Caki2 (cell line): Measurements from ENCODE around the gene AGPAT2. TPM values are rescaled to one million over a fixed set of nuclear protein-coding genes. Genes with fewer than 3 reads are reported as not detected.

Experiments
- DNase-seq: peaks from one replicate; pipeline ENCODE4 v3.0.0-alpha.2; 2015; ENCODE audit warnings: low read depth
- in situ Hi-C: cut with HindIII; loops from 2 replicates; pipeline ENCODE4 v1.10.0; 2016; ENCODE audit warnings: low sequenced_read_pairs, low pct_unique_long_range_greater_than_20kb, mixed read lengths
- total RNA-seq: library from RNA; depleted of rRNA; stranded (reverse); fragments of >200 nt; shearing (Covaris generic); gene quantifications from 2 replicates; pipeline ENCODE4 v1.2.3, GENCODE V29; 2014; ENCODE audit warnings: low replicate concordance

AGPAT2 gene
- total RNA-seq, 1 experiment from 2014 or later, result 94.5 TPM

GRCh38 chr9:136658849-136659535 lies 28.3 kb downstream of the AGPAT2 start:
- no peak for DNase-seq

GRCh38 chr9:136657974-136658848 lies 29.0 kb downstream of the AGPAT2 start:
- in situ Hi-C loops, result no loop called here
- no peak for DNase-seq

More at GRCh38 chr9:136658849-136659535, 28.3 kb downstream of the AGPAT2 start:
- in situ Hi-C loops, result no loop called here

GRCh38 chr9:136656795-136657611 lies 30.3 kb downstream of the AGPAT2 start:
- DNase-seq, result no peak
- in situ Hi-C loops, result no loop called here

GRCh38 chr9:136656183-136656738 lies 31.0 kb downstream of the AGPAT2 start:
- no peak for DNase-seq
- in situ Hi-C loops, result no loop called here

- in situ Hi-C loops, result no loop called here
- no peak for DNase-seq
Measured at GRCh38 chr9:136655536-136656182, 31.6 kb downstream of the AGPAT2 start.

- DNase-seq, result no peak
- in situ Hi-C loops, result no loop called here
Measured at GRCh38 chr9:136654820-136655535, 32.3 kb downstream of the AGPAT2 start.

GRCh38 chr9:136653323-136654079 lies 33.8 kb downstream of the AGPAT2 start:
- no peak for DNase-seq
- in situ Hi-C loops, result no loop called here

- in situ Hi-C loops, result no loop called here
- DNase-seq, result no peak
Measured at GRCh38 chr9:136651860-136652259, 35.4 kb downstream of the AGPAT2 start.

- no peak for DNase-seq
- in situ Hi-C loops, result no loop called here
Measured at GRCh38 chr9:136650648-136651047, 36.6 kb downstream of the AGPAT2 start.

- in situ Hi-C loops, result no loop called here
- no peak for DNase-seq
Measured at GRCh38 chr9:136650021-136650420, 37.2 kb downstream of the AGPAT2 start.

- in situ Hi-C loops, result no loop called here
- no peak for DNase-seq
Measured at GRCh38 chr9:136648751-136649150, 38.5 kb downstream of the AGPAT2 start.

- in situ Hi-C loops, result no loop called here
- no peak for DNase-seq
Measured at GRCh38 chr9:136646827-136647711, 40.2 kb downstream of the AGPAT2 start.

GRCh38 chr9:136645903-136646754 lies 41.1 kb downstream of the AGPAT2 start:
- no peak for DNase-seq
- in situ Hi-C loops, result no loop called here

GRCh38 chr9:136645352-136645902 lies 41.8 kb downstream of the AGPAT2 start:
- DNase-seq, result no peak
- in situ Hi-C loops, result no loop called here
